Measurements from ENCODE around the gene CCDC73.
"Not testable (repeated sequence)": the region's sequence is repeated elsewhere in the genome, so short reads cannot be mapped to it uniquely, and the experiment has no call there.

The CCDC73 gene

GRCh38 chr11:32779136-32779535, 15.3 kb downstream of the CCDC73 start:
- no peak for TF ChIP-seq CTCF (IDR thresholded peaks at IDR 0.05; ENCODE audit: insufficient read depth, missing control alignments)
- FAIRE-seq = no peak
- DNase-seq (ENCODE audit: insufficient read length, low spot score) = no peak

DNA sequence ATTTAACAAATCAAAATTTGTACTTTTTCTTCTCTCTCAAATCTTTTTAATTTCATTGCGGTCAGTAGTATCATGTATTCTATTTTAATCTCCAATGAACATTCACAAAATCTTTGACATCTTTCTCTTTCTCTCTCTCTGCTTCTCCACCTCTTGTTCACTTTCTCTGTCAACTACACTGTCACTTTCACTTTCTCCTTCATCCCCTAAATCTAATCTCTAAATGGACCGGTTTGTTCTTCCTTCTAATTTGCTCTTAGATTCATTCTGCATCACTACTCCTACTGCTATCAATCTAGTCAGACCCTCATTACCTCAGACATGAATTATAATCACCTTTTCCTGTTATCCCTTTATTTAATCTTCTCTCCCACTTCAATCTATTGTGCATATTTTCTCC, 18.6 kb downstream of the CCDC73 start:
- DNase-seq (ENCODE audit: insufficient read length, low spot score) (no peak), FAIRE-seq (no peak)
- TF ChIP-seq CTCF (IDR thresholded peaks at IDR 0.05; ENCODE audit: insufficient read depth, missing control alignments) = no peak

DNA sequence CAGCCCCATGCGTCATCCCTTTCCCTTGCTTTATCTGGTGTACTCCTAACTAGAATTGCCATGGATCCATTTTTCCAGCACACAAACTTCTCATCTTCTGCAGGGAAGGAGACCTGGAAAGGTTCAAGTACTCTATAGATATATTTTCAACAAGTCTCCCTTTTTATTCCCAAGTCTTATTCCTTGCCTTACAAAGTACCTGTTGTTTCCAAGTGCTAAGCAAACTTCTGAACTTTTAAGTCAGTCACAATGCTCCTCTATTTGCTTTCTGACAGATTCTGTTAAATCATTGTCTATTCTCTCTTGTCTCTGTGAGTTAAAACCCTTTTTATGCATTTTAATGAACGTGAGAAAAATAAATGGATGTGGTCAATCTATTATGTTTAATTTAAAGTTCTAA, 20.4 kb downstream of the CCDC73 start:
- FAIRE-seq (no peak), DNase-seq (ENCODE audit: insufficient read length, low spot score) (no peak)
- no peak for TF ChIP-seq CTCF (IDR thresholded peaks at IDR 0.05; ENCODE audit: insufficient read depth, missing control alignments)

- TF ChIP-seq CTCF (IDR thresholded peaks at IDR 0.05; ENCODE audit: insufficient read depth, missing control alignments) = no peak
- DNase-seq (ENCODE audit: insufficient read length, low spot score) = no peak
- no peak for FAIRE-seq
These were observed 21.7 kb downstream of the CCDC73 start for GRCh38 chr11:32772731-32773130.

- not testable (repeated sequence) for FAIRE-seq; DNase-seq (ENCODE audit: insufficient read length, low spot score)
These were observed 32.7 kb downstream of the CCDC73 start for GRCh38 chr11:32761774-32762173.

- TF ChIP-seq CTCF (IDR thresholded peaks at IDR 0.05; ENCODE audit: insufficient read depth, missing control alignments) = no peak
- no peak for DNase-seq (ENCODE audit: insufficient read length, low spot score)
- no peak for FAIRE-seq
These were observed 36.2 kb downstream of the CCDC73 start for GRCh38 chr11:32758291-32758690.

DNA sequence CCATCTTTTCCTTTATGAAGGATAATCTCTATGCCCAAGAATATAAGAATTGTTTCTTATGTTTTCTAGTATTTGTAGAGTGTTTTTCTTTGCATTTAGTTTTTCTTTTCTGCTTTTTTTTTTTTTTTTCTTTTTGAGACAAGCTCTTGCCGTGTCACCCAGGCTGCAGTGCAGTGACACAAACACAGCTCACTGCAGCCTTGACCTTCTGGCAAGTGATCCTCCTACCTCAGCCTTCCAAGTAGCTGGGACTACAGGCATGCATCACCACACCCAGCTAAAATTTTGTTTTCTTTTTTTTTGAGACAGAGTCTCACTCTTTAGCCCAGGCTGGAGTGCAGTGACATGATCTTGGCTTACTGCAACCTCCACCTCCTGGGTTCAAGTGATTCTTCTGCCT, 41.3 kb downstream of the CCDC73 start:
- DNase-seq (ENCODE audit: insufficient read length, low spot score); FAIRE-seq: not testable (repeated sequence)

DNA sequence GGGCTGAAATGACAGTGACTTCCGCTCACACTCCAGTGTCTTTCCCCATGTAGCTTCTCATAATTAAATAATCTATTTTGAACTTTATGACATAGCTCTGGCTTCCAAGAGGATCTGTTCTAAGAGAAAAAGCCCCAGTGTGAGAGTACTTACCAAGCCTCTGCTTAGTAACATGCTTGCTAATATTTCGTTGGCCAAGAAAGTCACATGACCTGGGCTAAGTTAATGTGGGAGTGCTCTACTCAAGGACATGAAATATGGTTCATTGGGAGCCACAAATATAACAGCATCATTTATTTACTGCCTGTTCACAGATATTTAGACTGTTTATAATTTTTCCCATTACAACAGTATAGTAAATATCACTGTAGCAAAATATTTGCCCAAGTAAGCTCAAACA, 42.5 kb downstream of the CCDC73 start:
- no peak for DNase-seq (ENCODE audit: insufficient read length, low spot score)
- TF ChIP-seq CTCF (IDR thresholded peaks at IDR 0.05; ENCODE audit: insufficient read depth, missing control alignments) = no peak
- no peak for FAIRE-seq

Data from D721Med (cell line).